C4-2B (cell line): Measurements from ENCODE around the gene ZNF536.

ENCODE experiments used
- H3K27ac ChIP-seq: fragments of 450-650 bp; 2 replicates; pipeline ENCODE4 v1.5.1; 2017
- ZFX ChIP-seq: fragments of 450-650 bp; IDR thresholded peaks from 2 replicates; pipeline ENCODE4 v1.6.1; 2017
- TF ChIP-seq, protein P1 (sequence below): fragments of 450-650 bp; conservative IDR thresholded peaks from 2 replicates; pipeline ENCODE4 v1.5.1; 2017; ENCODE audit warnings: mild to moderate bottlenecking

ZNF536 gene

DNA sequence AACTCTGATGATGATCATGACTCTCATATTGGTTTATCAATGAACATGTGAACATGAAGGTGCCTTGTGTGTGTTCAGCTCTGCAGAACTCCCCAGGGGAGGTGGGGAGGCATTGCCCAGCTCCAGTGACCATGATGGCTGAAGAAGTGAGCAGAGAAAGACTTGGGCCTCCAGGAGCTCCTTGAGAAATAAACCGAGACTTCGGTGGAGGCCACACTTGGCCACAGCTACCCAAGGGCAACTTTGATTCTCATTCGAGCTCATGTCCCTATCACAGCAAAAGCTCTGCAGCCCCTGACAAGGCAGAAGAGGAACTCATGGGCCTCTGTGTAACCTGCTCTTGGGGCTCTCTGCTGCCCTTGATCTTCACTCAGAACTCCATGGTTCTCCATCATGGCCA lies 44.1 kb upstream of the ZNF536 start:
- TF ChIP-seq ZFX: no peak
- TF ChIP-seq, protein P1, sequence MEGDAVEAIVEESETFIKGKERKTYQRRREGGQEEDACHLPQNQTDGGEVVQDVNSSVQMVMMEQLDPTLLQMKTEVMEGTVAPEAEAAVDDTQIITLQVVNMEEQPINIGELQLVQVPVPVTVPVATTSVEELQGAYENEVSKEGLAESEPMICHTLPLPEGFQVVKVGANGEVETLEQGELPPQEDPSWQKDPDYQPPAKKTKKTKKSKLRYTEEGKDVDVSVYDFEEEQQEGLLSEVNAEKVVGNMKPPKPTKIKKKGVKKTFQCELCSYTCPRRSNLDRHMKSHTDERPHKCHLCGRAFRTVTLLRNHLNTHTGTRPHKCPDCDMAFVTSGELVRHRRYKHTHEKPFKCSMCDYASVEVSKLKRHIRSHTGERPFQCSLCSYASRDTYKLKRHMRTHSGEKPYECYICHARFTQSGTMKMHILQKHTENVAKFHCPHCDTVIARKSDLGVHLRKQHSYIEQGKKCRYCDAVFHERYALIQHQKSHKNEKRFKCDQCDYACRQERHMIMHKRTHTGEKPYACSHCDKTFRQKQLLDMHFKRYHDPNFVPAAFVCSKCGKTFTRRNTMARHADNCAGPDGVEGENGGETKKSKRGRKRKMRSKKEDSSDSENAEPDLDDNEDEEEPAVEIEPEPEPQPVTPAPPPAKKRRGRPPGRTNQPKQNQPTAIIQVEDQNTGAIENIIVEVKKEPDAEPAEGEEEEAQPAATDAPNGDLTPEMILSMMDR: no peak
- H3K27ac ChIP-seq: no peak overlapping the region

DNA sequence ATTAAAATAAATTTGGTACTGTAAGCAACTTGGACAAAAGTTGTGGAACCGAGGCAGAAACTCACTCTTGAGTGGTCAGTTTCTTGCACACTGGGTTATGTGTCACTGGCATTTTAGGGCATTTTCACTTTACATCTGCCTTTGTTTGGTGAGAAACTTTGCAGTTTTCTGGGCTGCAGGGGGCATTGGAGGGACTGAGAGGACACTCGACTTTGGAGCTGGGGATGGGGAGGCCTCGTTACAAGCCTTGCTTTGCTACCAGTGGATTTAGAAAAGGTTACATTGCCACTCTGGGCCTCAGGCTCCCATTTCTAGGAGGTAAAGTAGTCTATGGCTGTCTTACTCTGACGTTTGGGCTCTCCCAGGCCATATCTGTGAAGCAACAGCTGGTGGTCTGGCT lies 41.9 kb upstream of the ZNF536 start:
- no peak overlapping the region for H3K27ac ChIP-seq
- TF ChIP-seq, protein P1: no peak
- TF ChIP-seq ZFX: no peak

DNA sequence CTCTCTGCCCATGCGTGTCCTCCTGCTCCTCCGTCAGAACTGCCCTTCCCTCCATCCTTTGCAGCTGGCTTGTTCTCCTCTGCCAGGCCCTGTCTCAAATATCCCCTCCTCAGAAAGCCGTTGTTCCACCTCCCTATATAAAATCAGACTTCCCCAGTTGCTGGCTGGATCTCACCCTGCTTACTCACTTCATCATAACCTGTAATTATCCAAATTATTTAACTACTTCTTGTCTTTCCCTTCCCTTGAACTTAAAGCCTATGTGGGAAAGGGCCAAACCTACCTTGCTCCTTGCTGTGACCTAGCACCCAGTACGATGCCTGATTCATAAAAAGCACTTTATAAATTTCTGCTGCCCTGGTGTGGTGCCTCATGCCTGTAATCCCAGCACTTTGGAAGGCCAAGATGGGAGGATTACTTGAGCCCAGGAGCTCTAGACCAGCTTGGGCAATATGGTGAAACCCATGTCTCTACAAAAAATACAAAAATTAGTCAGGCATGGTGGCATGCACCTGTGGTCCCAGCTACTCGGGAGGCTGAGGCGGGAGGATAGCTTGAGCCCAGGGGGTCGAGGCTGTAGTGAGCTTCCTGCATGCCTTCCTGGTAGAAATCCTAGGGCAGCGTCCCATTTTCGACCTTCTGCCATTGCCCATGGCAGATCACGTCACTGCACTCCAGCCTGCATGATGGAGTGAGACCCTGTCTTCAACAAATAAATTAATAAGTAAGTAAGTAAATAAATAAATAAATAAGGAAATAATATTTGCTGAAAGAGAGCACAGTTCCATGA lies 39.5 kb upstream of the ZNF536 start:
- no peak for TF ChIP-seq ZFX
- TF ChIP-seq, protein P1: no peak
- no peak overlapping the region for H3K27ac ChIP-seq

DNA sequence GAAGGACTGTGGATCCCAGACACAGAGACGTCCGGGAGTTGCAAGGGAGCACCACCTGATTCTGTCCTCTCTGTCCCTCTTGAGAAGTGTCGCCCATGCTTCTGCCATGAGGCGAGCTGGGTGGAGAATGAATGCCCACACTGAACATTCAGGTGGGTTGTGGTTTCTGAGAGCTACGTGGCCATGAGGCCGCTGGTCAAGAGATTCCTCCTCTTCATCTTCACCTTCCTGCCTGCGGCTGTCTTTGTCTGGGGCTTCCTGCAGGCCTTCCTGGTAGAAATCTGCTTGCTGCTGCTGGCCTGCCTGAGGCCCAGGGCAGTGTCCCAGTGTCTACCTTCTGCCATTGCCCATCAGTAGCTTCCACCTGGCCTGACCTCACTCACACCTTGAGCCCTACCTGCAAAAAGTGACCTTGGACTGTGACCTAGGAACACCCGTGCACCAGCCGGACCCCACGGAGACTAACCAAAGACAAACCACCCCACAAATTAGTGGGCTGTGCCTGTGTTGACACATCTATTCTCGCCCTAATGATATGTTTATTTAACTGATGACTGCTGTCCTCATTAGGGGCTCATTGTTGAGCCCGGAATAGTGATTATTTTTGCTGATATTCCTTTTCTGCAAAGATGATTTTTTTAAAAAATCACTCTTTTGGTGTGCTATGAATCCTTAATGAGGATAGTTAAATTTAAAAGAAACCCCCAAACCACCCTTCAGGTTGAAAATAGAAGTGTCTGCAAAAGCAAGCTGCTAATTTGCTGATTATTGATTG lies 38.7 kb upstream of the ZNF536 start:
- TF ChIP-seq, protein P1: no peak
- no peak for TF ChIP-seq ZFX

DNA sequence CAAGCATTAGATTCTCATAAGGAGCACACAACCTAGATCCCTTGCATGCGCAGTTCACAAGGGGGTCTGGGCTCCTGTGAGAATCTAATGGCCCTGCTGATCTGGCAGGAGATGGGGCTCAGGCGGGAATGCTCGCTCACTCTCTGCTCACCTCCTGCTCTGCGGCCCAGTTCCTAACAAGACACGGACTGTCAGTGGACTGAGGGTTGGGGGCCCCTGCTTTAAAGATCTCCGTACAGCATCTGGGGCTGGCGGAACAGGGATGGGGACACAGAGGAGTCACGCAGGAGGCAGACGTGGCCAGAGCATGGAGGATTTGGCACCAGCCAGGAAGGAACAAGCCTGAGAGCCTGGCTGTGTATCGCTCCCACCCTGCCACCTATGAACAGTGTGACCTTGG lies 37.3 kb upstream of the ZNF536 start:
- no peak overlapping the region for H3K27ac ChIP-seq
- TF ChIP-seq, protein P1: no peak
- TF ChIP-seq ZFX: no peak

More for the DNA sequence above, 38.7 kb upstream of the ZNF536 start:
- no peak overlapping the region for H3K27ac ChIP-seq

DNA sequence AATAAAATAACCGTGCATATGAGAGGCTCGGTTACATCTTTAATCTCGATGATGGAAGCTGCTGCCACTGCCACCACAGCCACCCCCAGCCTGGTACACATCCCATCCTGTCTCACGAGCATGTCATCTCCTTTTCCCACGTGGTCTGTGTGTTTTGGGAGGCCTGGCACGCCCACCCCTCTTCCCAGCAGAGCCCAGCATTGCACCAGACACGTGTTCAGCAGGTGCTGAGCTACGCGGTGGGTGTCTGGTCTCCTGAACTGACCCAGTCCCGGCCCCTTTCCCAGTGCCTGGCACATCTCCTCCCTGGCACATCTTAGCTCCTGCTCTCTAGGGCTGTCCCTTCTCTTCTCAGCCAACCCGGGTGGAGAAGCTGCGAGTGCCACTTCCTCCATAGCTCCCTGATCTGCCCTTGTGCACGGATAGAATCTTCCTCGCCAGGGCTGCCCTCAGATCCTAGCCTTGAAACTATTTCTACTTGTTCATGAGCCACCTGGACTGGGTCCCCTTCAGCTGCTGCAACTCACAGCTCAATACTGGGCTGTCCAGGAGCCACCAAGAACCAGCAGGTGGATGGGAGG lies 36.8 kb upstream of the ZNF536 start:
- TF ChIP-seq, protein P1: no peak
- TF ChIP-seq ZFX: no peak

DNA sequence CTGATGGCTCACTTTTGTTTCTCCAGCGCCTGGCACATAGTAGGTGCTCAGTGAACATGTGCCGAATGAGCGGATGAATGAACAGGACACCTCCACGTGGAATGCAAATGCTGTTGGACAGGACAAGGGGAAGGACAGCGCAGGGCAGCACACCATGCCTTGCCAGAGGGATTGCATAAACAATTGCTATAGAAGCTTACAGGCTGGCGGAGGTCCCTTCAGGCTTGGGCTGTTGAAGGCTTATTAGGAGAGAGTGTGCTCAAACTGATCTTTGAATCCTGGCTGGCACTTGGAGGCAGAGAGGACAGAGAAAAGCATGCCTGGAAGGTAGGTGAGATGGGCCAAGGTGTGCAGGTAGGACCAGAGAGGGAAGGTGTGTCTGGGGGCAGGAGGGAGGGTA lies 35.9 kb upstream of the ZNF536 start:
- H3K27ac ChIP-seq: no peak overlapping the region
- no peak for TF ChIP-seq ZFX
- TF ChIP-seq, protein P1: no peak

More for the DNA sequence above, 36.8 kb upstream of the ZNF536 start:
- H3K27ac ChIP-seq: no peak overlapping the region
